GM18502 (cell line): ENCODE measurements around the gene ANKRD33B.

Experiments
- ATAC-seq: cut with Tn5 transposase; IDR thresholded peaks from one replicate; pipeline ENCODE4 v1.9.1; 2021; ENCODE audit warnings: mild to moderate bottlenecking; ENCODE audit not compliant: unreplicated experiment, poor library complexity

The ANKRD33B gene

GRCh38 chr5:10591159-10591558 is 27.3 kb downstream of the ANKRD33B start:
- no peak for ATAC-seq

- no peak for ATAC-seq
These were observed 28.1 kb downstream of the ANKRD33B start for GRCh38 chr5:10591966-10592365.

DNA sequence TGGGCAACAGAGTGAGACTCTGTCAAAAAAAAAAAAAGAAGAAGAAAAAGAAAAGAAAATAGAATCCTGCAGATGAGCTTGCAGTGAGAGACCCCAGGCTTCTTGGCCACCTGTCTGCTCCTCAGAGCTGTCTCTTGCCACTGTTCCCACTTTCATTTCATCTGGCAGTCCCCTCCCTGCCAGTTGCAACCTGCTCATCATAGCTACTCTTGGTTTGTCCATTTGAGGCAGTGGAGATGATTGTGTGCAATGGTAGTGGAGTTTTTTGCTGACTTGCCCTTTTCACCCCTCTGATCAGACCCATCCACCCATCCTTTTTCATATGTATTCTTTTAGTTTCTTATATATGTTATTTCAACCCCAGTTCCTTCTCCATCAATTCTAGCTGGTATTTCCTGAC is 28.7 kb downstream of the ANKRD33B start:
- ATAC-seq: peak; percentile 54

DNA sequence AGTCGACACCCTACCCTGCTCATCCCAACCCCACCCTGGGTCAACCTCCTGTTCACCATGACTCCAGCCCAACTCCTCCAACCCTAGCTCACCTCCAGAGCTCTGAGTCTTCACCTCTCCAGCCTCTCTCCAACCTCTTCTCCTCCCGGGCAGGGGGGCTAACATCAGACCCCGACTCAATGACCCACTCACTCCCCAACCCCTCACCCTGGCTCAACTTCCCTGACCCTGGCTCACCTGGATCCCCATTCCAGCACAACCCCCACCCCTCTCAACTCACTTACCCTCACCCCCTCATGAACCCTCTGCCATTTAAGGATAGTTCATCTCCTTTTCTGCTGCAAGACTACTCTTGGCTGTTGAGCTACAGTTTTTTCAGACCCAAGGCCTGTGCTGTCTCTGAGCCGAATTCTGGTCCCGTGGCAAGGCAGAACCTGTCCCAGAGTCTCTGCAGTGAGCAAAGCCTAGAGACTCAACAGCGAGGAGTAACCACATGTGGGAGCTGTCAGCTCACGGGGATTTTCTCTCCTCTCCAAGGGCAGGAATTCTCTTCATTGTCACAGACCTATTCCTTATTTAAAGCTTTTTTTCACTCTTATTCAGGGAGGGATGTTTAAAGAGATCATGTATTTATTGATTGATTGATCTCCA is 29.8 kb downstream of the ANKRD33B start:
- ATAC-seq: no peak

GRCh38 chr5:10594591-10595210 is 30.8 kb downstream of the ANKRD33B start:
- no peak for ATAC-seq

- ATAC-seq: no peak
These were observed 31.4 kb downstream of the ANKRD33B start for GRCh38 chr5:10595293-10595671.

GRCh38 chr5:10595672-10596309 is 31.9 kb downstream of the ANKRD33B start:
- ATAC-seq: peak; percentile 52

GRCh38 chr5:10596310-10596703 is 32.4 kb downstream of the ANKRD33B start:
- ATAC-seq: no peak

- no peak for ATAC-seq
These were observed 33.1 kb downstream of the ANKRD33B start for GRCh38 chr5:10596886-10597451.

DNA sequence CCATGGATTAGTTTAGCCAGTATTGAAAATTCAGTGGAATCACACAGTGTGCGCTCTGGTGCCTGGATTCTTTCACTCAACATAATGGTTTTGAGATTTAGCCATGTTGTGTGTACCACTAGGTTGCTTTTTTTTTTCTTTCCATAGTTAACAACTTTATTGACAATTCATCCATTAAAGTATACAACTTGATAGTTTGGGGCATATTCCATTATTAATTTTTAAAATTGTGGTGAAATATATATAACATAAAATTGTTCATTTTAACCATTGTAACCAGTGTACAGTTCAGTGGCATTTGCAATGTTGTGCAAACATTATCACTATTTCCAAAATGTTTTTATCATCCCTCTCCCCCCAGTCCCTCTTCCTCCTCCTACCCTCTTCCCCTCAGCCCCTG is 35.2 kb downstream of the ANKRD33B start:
- no peak for ATAC-seq

- ATAC-seq: no peak
These were observed 36.0 kb downstream of the ANKRD33B start for GRCh38 chr5:10599862-10600284.

DNA sequence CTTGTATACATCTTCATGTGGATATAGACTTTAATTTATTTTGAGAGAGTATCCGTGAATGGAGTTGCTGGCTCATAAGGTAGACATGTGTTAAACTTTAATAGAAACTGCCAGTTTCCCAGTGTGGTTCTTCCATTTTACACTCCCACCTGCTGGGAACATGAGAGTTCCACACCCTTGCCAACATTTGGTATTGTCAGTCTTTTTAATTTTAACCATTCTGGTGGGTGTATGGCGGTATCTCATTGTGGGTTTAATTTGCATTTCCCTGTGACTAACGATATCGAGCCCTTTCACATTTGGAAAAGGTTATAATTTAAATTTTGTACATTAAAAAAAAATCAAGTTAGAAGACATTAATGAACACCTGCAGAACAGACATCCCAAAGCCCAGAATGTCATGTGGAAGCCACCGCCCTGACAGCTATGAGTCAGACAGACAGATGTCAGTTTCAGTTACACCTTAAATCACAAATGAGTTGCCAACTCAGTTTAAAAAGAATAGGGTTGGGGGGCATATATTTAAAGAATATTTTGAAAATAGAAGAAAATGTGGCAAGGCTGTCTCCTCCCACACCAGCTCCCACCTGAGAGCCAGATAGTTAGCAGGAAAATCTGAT is 36.9 kb downstream of the ANKRD33B start:
- peak; percentile 78 for ATAC-seq

GRCh38 chr5:10601246-10602030 is 37.6 kb downstream of the ANKRD33B start:
- ATAC-seq: peak; percentile 59

DNA sequence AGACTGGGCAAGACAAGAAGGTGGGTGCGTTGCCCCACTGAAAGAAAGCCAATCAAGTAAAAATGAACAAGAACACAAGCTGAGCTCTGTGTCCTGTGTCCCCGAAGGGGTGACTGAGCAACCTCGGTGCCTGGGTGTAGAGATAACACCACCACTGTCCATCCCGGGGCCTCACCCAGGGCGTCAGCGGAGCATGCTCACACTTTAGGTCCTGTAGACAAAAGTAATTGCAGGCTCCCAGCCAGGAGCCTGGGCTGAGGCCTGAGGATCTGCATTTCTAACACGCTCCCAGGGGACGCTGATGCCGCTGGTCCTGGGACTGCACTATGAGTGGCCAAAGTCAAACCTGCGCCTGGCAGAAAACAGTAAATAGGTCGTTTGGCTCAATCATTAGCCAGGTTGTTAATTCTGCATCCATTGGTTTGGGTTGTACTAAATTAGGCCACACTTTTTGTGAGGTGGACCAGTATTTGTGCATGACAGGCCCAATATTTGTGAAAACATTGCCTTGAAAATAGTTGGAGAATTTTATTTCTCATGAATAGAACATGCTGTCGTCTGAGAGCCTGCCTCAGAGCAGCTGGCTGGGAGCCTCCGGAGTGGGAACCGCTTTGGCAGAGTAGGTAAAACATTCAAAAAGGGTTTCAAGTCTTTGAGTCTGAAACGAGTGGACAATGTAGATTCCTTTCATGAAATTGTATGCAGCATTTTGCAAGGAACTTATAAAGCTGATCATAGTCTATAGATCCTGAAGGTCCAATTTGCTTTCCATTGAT is 38.3 kb downstream of the ANKRD33B start:
- no peak for ATAC-seq

DNA sequence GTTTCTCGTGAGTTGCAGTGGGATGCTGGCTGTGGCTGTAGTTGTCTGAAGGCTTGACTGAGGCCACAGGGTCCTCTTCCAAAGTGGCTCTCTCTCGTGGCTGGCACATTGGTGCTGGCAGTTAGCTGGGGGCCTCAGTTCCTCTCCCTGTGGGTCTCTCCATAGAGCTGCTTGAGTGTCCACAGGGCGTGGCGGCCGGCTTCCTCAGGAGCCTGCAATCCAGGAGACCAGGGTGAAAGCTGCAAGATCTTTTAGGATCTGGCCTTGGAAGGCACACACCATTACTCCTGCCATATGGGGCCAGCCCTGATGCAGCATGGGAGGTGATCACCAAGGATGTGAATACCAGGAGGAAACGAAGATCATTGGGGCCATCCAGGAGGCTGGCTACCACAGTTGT is 41.1 kb downstream of the ANKRD33B start:
- no peak for ATAC-seq

GRCh38 chr5:10606632-10607022 is 42.8 kb downstream of the ANKRD33B start:
- peak; percentile 0 for ATAC-seq

GRCh38 chr5:10607023-10607665 is 43.3 kb downstream of the ANKRD33B start:
- peak; percentile 84 for ATAC-seq

DNA sequence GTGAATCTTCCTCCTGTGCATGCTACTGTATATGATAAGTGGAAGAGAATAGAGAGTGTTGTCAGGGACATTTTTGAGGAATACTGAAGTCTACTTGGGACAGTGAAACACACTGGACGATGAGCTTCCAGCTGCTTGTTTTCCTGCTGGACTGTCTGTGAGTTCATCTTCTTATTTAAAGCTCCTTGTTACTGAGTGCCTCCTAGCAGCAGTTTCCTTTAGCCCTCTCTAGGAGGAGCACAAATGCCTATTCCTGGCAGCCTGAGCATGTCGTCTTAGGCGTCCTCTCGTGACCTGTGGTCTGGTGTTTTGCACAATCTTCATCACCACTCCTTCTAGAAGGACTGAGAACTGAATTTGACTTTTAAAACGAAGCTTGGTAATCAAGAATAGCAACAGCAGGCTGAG is 43.8 kb downstream of the ANKRD33B start:
- ATAC-seq: peak; percentile 71

DNA sequence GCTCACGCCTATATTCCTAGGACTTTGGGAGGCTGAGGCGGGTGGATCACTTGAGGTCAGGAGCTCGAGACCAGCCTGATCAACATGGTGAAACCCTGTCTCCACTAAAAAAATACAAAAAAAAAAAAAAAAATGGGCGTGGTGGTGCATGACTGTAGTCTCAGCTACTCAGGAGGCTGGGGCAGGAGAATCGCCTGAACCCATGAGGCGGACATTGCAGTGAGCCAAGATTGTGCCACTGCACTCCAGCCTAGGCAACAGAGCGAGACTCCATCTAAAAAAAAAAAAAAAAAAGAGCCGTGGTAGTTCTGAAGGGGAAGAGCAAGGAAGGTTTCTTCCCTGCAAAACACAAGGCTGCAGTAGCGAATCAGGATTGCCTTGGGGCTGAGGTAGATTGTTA is 44.2 kb downstream of the ANKRD33B start:
- peak; percentile 2 for ATAC-seq
